Adrenal gland (tissue), 5 donors: Measurements from ENCODE around the gene JAM2.

ENCODE experiments used
- CTCF ChIP-seq, 6 experiments: fragments of 450-650 bp in 4 of 6; fragments of 200-600 bp in 2 of 6; sonication (generic) in 1 of 6; IDR thresholded peaks; 1 replicate in 5 of 6; 2 replicates in 1 of 6; pipeline versions ENCODE4 v1.5.1 to v1.8.0; 2016 to 2021; ENCODE audit warnings: antibody characterized with exemption in 6 of 6, mild to moderate bottlenecking in 2 of 6, moderate library complexity in 1 of 6
- POLR2A ChIP-seq, 2 donors: fragments of 450-650 bp; IDR thresholded peaks; one replicate each; pipeline ENCODE4 v1.6.1; 2017; ENCODE audit warnings: antibody characterized with exemption in 2 of 2, mild to moderate bottlenecking in 2 of 2, moderate library complexity in 1 of 2
- donor health status: DM: no; HTN: no; CAD: no.

- TF ChIP-seq CTCF (IDR thresholded peaks at IDR 0.05) (no peak), POLR2A (IDR thresholded peaks at IDR 0.05) (no peak)
These were observed 1.9 kb downstream of the JAM2 start for GRCh38 chr21:25640943-25641292.
